GM12891 (cell line): ENCODE measurements around the gene TANGO6.

Experiments
- POLR2A ChIP-seq: IDR thresholded peaks from 2 replicates; pipeline ENCODE4 v1.6.1; 2011; ENCODE audit warnings: low read depth, low read length, control low read depth
- TAF1 ChIP-seq: IDR thresholded peaks from 2 replicates; pipeline ENCODE4 v1.6.1; 2011; ENCODE audit warnings: low read depth, low read length, control low read depth

DNA sequence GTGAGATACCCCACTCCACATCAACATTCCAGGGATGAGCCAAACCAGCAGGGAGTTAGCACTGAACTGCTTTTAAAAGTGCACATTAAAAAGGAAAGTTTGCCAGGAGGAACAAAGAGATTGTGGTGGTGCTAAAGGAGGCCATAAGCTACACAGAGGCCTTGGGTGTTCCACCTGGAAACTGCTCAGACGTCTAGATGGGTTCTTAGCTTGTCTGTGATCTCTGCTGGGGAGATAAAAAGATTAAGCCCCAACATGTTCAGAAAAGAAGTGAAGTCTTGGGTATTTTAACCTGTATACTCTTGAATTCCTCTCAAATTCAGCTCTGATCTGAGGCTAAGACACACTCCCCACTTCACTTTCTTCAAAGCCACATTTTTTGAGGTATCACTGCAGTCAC is 272.5 kb downstream of the TANGO6 start:
- TF ChIP-seq POLR2A, result no peak
- no peak for TF ChIP-seq TAF1
